ENCODE data around the gene ITPR2.

DNA sequence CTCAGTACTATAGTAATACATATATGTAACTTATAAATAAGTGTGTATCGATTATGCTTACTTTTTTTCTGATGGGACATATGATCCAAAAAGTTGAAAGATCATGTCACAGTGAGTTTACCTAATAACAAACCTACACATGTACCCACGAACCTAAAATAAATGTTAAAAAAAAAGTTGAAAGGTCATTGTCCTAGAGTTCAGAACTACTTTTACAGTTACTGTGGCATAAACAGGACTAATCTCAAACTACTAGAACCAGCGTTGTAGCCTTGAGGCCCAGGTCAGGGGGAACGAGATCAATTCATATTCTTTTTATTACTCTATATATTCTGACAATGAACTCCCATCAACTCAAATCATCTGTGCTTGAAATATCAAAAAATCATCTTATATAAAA is 81.8 kb downstream of the ITPR2 start:
- TF ChIP-seq RXRA (IDR thresholded peaks at IDR 0.05; ENCODE audit: borderline replicate concordance, low read depth), result no peak
- TF ChIP-seq, protein P1, sequence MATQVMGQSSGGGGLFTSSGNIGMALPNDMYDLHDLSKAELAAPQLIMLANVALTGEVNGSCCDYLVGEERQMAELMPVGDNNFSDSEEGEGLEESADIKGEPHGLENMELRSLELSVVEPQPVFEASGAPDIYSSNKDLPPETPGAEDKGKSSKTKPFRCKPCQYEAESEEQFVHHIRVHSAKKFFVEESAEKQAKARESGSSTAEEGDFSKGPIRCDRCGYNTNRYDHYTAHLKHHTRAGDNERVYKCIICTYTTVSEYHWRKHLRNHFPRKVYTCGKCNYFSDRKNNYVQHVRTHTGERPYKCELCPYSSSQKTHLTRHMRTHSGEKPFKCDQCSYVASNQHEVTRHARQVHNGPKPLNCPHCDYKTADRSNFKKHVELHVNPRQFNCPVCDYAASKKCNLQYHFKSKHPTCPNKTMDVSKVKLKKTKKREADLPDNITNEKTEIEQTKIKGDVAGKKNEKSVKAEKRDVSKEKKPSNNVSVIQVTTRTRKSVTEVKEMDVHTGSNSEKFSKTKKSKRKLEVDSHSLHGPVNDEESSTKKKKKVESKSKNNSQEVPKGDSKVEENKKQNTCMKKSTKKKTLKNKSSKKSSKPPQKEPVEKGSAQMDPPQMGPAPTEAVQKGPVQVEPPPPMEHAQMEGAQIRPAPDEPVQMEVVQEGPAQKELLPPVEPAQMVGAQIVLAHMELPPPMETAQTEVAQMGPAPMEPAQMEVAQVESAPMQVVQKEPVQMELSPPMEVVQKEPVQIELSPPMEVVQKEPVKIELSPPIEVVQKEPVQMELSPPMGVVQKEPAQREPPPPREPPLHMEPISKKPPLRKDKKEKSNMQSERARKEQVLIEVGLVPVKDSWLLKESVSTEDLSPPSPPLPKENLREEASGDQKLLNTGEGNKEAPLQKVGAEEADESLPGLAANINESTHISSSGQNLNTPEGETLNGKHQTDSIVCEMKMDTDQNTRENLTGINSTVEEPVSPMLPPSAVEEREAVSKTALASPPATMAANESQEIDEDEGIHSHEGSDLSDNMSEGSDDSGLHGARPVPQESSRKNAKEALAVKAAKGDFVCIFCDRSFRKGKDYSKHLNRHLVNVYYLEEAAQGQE (IDR thresholded peaks at IDR 0.05; ENCODE audit: low read depth, low read length), result no peak
- TF ChIP-seq, protein P2, sequence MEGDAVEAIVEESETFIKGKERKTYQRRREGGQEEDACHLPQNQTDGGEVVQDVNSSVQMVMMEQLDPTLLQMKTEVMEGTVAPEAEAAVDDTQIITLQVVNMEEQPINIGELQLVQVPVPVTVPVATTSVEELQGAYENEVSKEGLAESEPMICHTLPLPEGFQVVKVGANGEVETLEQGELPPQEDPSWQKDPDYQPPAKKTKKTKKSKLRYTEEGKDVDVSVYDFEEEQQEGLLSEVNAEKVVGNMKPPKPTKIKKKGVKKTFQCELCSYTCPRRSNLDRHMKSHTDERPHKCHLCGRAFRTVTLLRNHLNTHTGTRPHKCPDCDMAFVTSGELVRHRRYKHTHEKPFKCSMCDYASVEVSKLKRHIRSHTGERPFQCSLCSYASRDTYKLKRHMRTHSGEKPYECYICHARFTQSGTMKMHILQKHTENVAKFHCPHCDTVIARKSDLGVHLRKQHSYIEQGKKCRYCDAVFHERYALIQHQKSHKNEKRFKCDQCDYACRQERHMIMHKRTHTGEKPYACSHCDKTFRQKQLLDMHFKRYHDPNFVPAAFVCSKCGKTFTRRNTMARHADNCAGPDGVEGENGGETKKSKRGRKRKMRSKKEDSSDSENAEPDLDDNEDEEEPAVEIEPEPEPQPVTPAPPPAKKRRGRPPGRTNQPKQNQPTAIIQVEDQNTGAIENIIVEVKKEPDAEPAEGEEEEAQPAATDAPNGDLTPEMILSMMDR (IDR thresholded peaks at IDR 0.05), result no peak
- TF ChIP-seq EP300 (IDR thresholded peaks at IDR 0.05; ENCODE audit: borderline replicate concordance in 1 of 2, low read depth in 1 of 2, low read length in 1 of 2), result no peak
- no peak for TF ChIP-seq TEAD4 (IDR thresholded peaks at IDR 0.05; ENCODE audit: borderline replicate concordance, insufficient read depth)
- no peak for TF ChIP-seq NFIC (IDR thresholded peaks at IDR 0.05; ENCODE audit: borderline replicate concordance)
- no peak for TF ChIP-seq RCOR1 (IDR thresholded peaks at IDR 0.05; ENCODE audit: low read length)
- no peak for TF ChIP-seq CHD2 (IDR thresholded peaks at IDR 0.05; ENCODE audit: low read length, partially characterized antibody)
- TF ChIP-seq, protein P3, sequence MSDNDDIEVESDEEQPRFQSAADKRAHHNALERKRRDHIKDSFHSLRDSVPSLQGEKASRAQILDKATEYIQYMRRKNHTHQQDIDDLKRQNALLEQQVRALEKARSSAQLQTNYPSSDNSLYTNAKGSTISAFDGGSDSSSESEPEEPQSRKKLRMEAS (IDR thresholded peaks at IDR 0.05; ENCODE audit: low read depth), result no peak
- no peak for TF ChIP-seq SMC3 (IDR thresholded peaks at IDR 0.05; ENCODE audit: low read depth, low read length)
- TF ChIP-seq, protein P4, sequence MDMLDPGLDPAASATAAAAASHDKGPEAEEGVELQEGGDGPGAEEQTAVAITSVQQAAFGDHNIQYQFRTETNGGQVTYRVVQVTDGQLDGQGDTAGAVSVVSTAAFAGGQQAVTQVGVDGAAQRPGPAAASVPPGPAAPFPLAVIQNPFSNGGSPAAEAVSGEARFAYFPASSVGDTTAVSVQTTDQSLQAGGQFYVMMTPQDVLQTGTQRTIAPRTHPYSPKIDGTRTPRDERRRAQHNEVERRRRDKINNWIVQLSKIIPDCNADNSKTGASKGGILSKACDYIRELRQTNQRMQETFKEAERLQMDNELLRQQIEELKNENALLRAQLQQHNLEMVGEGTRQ (IDR thresholded peaks at IDR 0.05; ENCODE audit: borderline replicate concordance, low read depth, low read length), result no peak
